Measurements from ENCODE around the gene HSPB6. TPM values are rescaled to one million over a fixed set of nuclear protein-coding genes. Genes with fewer than 3 reads are reported as not detected.

The HSPB6 gene
- total RNA-seq, 2 donors from 2014 or later, result 78.6 to 130 TPM

- Histone ChIP-seq H3K9me3 (no peaks in the 10 kb centered on the region), H3K27me3 (replicated peaks; ENCODE audit: insufficient read depth) (no peaks in the 10 kb centered on the region), H3K36me3 (peaks cover 18% of the 10 kb centered on the region), H3K4me1 (ENCODE audit: control insufficient read depth in 1 of 2, low read depth in 2 of 2) (no peaks in the 10 kb centered on the region), H3K4me3 (no peak overlapping the region), H3K27ac (no peak overlapping the region)
- ATAC-seq (ENCODE audit: insufficient number of reproducible peaks, low FRiP score, low read depth), result no peak
- no peak for TF ChIP-seq CTCF (IDR thresholded peaks at IDR 0.05)
- DNase-seq (ENCODE audit: low spot score), result no peak
Observed at GRCh38 chr19:35785339-35785627, 28.5 kb upstream of the HSPB6 start.

- H3K9me3 ChIP-seq, result no peaks in the 10 kb centered on the region
Observed at GRCh38 chr19:35784503-35785338, 27.9 kb upstream of the HSPB6 start.

GRCh38 chr19:35783469-35784434 lies 26.9 kb upstream of the HSPB6 start:
- Histone ChIP-seq H3K4me3 (no peak overlapping the region), H3K4me1 (ENCODE audit: control insufficient read depth in 1 of 2, low read depth in 2 of 2) (no peaks in the 10 kb centered on the region), H3K9me3 (no peaks in the 10 kb centered on the region), H3K27ac (no peak overlapping the region), H3K36me3 (peaks cover 21% of the 10 kb centered on the region), H3K27me3 (replicated peaks; ENCODE audit: insufficient read depth) (no peaks in the 10 kb centered on the region)
- TF ChIP-seq CTCF (IDR thresholded peaks at IDR 0.05), result no peak
- DNase-seq (ENCODE audit: low spot score), result no peak
- no peak for ATAC-seq (ENCODE audit: insufficient number of reproducible peaks, low FRiP score, low read depth)

More at GRCh38 chr19:35784503-35785338, 27.9 kb upstream of the HSPB6 start:
- DNase-seq (ENCODE audit: low spot score) (no peak), ATAC-seq (ENCODE audit: insufficient number of reproducible peaks, low FRiP score, low read depth) (no peak)
- no peaks in the 10 kb centered on the region for H3K4me1 ChIP-seq (ENCODE audit: control insufficient read depth in 1 of 2, low read depth in 2 of 2)
- H3K27ac ChIP-seq, result no peak overlapping the region
- H3K36me3 ChIP-seq, result peaks cover 21% of the 10 kb centered on the region
- no peak overlapping the region for H3K4me3 ChIP-seq
- no peak for TF ChIP-seq CTCF (IDR thresholded peaks at IDR 0.05)
- H3K27me3 ChIP-seq (replicated peaks; ENCODE audit: insufficient read depth), result no peaks in the 10 kb centered on the region

GRCh38 chr19:35782589-35782988 lies 25.8 kb upstream of the HSPB6 start:
- DNase-seq (ENCODE audit: low spot score) (no peak), ATAC-seq (ENCODE audit: insufficient number of reproducible peaks, low FRiP score, low read depth) (no peak)
- Histone ChIP-seq H3K9me3 (no peaks in the 10 kb centered on the region), H3K27me3 (replicated peaks; ENCODE audit: insufficient read depth) (no peaks in the 10 kb centered on the region), H3K4me1 (ENCODE audit: control insufficient read depth in 1 of 2, low read depth in 2 of 2) (no peaks in the 10 kb centered on the region), H3K27ac (no peak overlapping the region), H3K4me3 (no peak overlapping the region), H3K36me3 (peaks cover 21% of the 10 kb centered on the region)
- no peak for TF ChIP-seq CTCF (IDR thresholded peaks at IDR 0.05)

- peaks cover 0 to under 1% of the 10 kb centered on the region in 2 donors for H3K4me1 ChIP-seq (ENCODE audit: control insufficient read depth in 1 of 2, low read depth in 2 of 2)
- H3K27ac ChIP-seq, result no peak overlapping the region
- no peak for ATAC-seq (ENCODE audit: insufficient number of reproducible peaks, low FRiP score, low read depth)
- H3K4me3 ChIP-seq, result no peak overlapping the region
- H3K9me3 ChIP-seq, result no peaks in the 10 kb centered on the region
- H3K36me3 ChIP-seq, result peaks cover 21% of the 10 kb centered on the region
- TF ChIP-seq CTCF (IDR thresholded peaks at IDR 0.05), result no peak
- H3K27me3 ChIP-seq (replicated peaks; ENCODE audit: insufficient read depth), result no peaks in the 10 kb centered on the region
- no peak for DNase-seq (ENCODE audit: low spot score)
Observed at GRCh38 chr19:35781650-35782049, 24.8 kb upstream of the HSPB6 start.

Data from thoracic aorta (tissue), 2 donors.